SK-N-MC (cell line): Measurements from ENCODE around the gene BMPR2.
A peak's percentile ranks its signal among the peaks of the same experiment; 100 is the strongest.

ENCODE experiments used
- DNase-seq: peaks from one replicate; pipeline ENCODE4 v3.0.0-alpha.2; 2011; ENCODE audit warnings: low read depth, low spot score
- H3K27ac ChIP-seq: fragments of 200-600 bp; sonication (generic); 2 replicates; pipeline ENCODE4 v1.5.1; 2016; ENCODE audit warnings: mixed run types
- H3K36me3 ChIP-seq: fragments of 200-600 bp; sonication (generic); 2 replicates; pipeline ENCODE4 v1.6.1; 2017; ENCODE audit warnings: antibody characterized with exemption, low read length, mixed read lengths; ENCODE audit not compliant: insufficient read depth
- H3K4me3 ChIP-seq: fragments of 200-600 bp; sonication (generic); 2 replicates; pipeline ENCODE4 v1.5.1; 2016
- H3K9ac ChIP-seq: fragments of 200-600 bp; sonication (generic); 2 replicates; pipeline ENCODE4 v1.8.0; 2017; ENCODE audit warnings: mixed run types, mixed read lengths; ENCODE audit not compliant: insufficient read length
- H3K9me3 ChIP-seq: fragments of 200-600 bp; sonication (generic); 2 replicates; pipeline ENCODE4 v1.6.1; 2017; ENCODE audit warnings: low read depth, mild to moderate bottlenecking, antibody characterized with exemption, low read length, moderate library complexity, mixed read lengths
- EZH2 ChIP-seq: fragments of 200-600 bp; sonication (generic); IDR thresholded peaks from one replicate; pipeline ENCODE4 v1.6.1; 2017; ENCODE audit warnings: antibody characterized with exemption
- FOXP2 ChIP-seq: optimal IDR thresholded peaks from 2 replicates; pipeline ENCODE3; 2011; ENCODE audit warnings: mild to moderate bottlenecking, moderate library complexity; ENCODE audit not compliant: insufficient read depth; ENCODE audit errors: extremely low read length, control extremely low read depth
- POLR2AphosphoS5 ChIP-seq: IDR thresholded peaks from 2 replicates; pipeline ENCODE4 v1.6.1; 2012; ENCODE audit warnings: mild to moderate bottlenecking, low read depth, low read length, borderline replicate concordance

Gene BMPR2

GRCh38 chr2:202450785-202451184 lies 74.7 kb downstream of the BMPR2 start:
- no peak overlapping the region for H3K9ac ChIP-seq
- H3K9me3 ChIP-seq = no peaks in the 10 kb centered on the region
- no peak for DNase-seq
- H3K4me3 ChIP-seq = no peak overlapping the region
- TF ChIP-seq FOXP2 (no peak), EZH2 (no peak), POLR2AphosphoS5 (no peak)
- H3K36me3 ChIP-seq = no peaks in the 10 kb centered on the region
- H3K27ac ChIP-seq = 0 out of 2 replicates have a peak overlapping the region, but pooled peaks have one; percentile 25

- no peaks in the 10 kb centered on the region for H3K9me3 ChIP-seq
- TF ChIP-seq POLR2AphosphoS5 = no peak
- no peak for TF ChIP-seq EZH2
- no peak for DNase-seq
- H3K9ac ChIP-seq = no peak overlapping the region
- no peak overlapping the region for H3K27ac ChIP-seq
- no peak overlapping the region for H3K4me3 ChIP-seq
- no peaks in the 10 kb centered on the region for H3K36me3 ChIP-seq
Measured at GRCh38 chr2:202452744-202453143, 76.6 kb downstream of the BMPR2 start.

- Histone ChIP-seq H3K27ac (no peak overlapping the region), H3K36me3 (no peaks in the 10 kb centered on the region), H3K4me3 (no peak overlapping the region), H3K9me3 (no peaks in the 10 kb centered on the region), H3K9ac (no peak overlapping the region)
- DNase-seq = no peak
- no peak for TF ChIP-seq EZH2
- no peak for TF ChIP-seq FOXP2
- no peak for TF ChIP-seq POLR2AphosphoS5
Measured at GRCh38 chr2:202454536-202454935, 78.4 kb downstream of the BMPR2 start.

- DNase-seq = no peak
- no peak for TF ChIP-seq POLR2AphosphoS5
- TF ChIP-seq EZH2 = no peak
- no peak for TF ChIP-seq FOXP2
- no peak overlapping the region for H3K27ac ChIP-seq
- no peak overlapping the region for H3K9ac ChIP-seq
- no peaks in the 10 kb centered on the region for H3K9me3 ChIP-seq
- H3K36me3 ChIP-seq = no peaks in the 10 kb centered on the region
- H3K4me3 ChIP-seq = no peak overlapping the region
Measured at GRCh38 chr2:202455114-202455513, 79.0 kb downstream of the BMPR2 start.

- Histone ChIP-seq H3K9me3 (no peaks in the 10 kb centered on the region), H3K36me3 (no peaks in the 10 kb centered on the region), H3K9ac (no peak overlapping the region), H3K4me3 (no peak overlapping the region), H3K27ac (no peak overlapping the region)
- no peak for DNase-seq
- TF ChIP-seq FOXP2 (no peak), EZH2 (no peak), POLR2AphosphoS5 (no peak)
Measured at GRCh38 chr2:202460119-202460518, 84.0 kb downstream of the BMPR2 start.

- H3K4me3 ChIP-seq = no peak overlapping the region
- no peak for DNase-seq
- no peaks in the 10 kb centered on the region for H3K36me3 ChIP-seq
- peak overlapping the region; percentile 81 for H3K27ac ChIP-seq
- no peak overlapping the region for H3K9ac ChIP-seq
- H3K9me3 ChIP-seq = no peaks in the 10 kb centered on the region
- TF ChIP-seq POLR2AphosphoS5 = no peak
- no peak for TF ChIP-seq EZH2
- TF ChIP-seq FOXP2 = no peak
Measured at GRCh38 chr2:202479090-202479489, 103.0 kb downstream of the BMPR2 start.

- peak overlapping the region; percentile 81 for H3K27ac ChIP-seq
- no peak overlapping the region for H3K4me3 ChIP-seq
- H3K9me3 ChIP-seq = no peaks in the 10 kb centered on the region
Measured at GRCh38 chr2:202479610-202480009, 103.5 kb downstream of the BMPR2 start.

GRCh38 chr2:202486351-202486750 lies 110.2 kb downstream of the BMPR2 start:
- no peak for DNase-seq
- Histone ChIP-seq H3K4me3 (no peak overlapping the region), H3K27ac (no peak overlapping the region), H3K9ac (no peak overlapping the region), H3K36me3 (no peaks in the 10 kb centered on the region), H3K9me3 (no peaks in the 10 kb centered on the region)
- TF ChIP-seq EZH2 (no peak), FOXP2 (no peak), POLR2AphosphoS5 (no peak)

More at GRCh38 chr2:202479610-202480009, 103.5 kb downstream of the BMPR2 start:
- H3K9ac ChIP-seq = no peak overlapping the region
- DNase-seq = peak; percentile 12
- no peak for TF ChIP-seq FOXP2
- no peak for TF ChIP-seq EZH2
- no peak for TF ChIP-seq POLR2AphosphoS5
- H3K36me3 ChIP-seq = no peaks in the 10 kb centered on the region

- H3K4me3 ChIP-seq = no peak overlapping the region
- H3K9ac ChIP-seq = no peak overlapping the region
- no peaks in the 10 kb centered on the region for H3K9me3 ChIP-seq
- no peak for DNase-seq
- no peak overlapping the region for H3K27ac ChIP-seq
- TF ChIP-seq EZH2 = no peak
- no peak for TF ChIP-seq FOXP2
- TF ChIP-seq POLR2AphosphoS5 = no peak
- H3K36me3 ChIP-seq = no peaks in the 10 kb centered on the region
Measured at GRCh38 chr2:202488671-202489070, 112.5 kb downstream of the BMPR2 start.
